Measurements from ENCODE around the gene ATAD3C.
A peak's percentile ranks its signal among the peaks of the same experiment; 100 is the strongest.
"Not testable (repeated sequence)": the region's sequence is repeated elsewhere in the genome, so short reads cannot be mapped to it uniquely, and the experiment has no call there.

The ATAD3C gene

GRCh38 chr1:1511533-1512285 lies 62.2 kb downstream of the ATAD3C start, which contains the start of gene ATAD3A:
TSS of gene ATAD3A (plus strand) at chr1:1512162. CDS start at chr1:1512269, 107 bp downstream.
- DNase-seq: peak; percentile 96

DNA sequence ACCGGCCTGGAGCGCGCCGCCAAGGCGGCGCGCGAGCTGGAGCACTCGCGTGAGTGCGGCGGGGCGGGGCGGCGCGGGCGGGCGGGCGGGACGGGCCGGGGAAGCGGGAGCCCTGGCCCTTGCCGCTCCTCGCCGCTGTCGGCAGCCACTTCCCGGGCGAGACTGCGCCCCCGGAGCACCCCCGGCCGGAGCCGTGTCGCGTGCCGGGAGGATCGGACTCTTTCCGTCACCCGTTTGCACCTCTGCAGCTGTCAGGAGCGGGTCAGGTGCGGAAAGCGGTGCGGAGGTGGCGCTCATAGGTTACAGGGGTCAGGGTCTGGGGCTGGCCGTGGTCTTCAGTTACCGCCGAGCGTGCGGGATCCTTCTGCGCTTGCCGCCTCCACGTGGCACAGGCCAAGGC lies 62.9 kb downstream of the ATAD3C start:
- peak; percentile 25 for DNase-seq

DNA sequence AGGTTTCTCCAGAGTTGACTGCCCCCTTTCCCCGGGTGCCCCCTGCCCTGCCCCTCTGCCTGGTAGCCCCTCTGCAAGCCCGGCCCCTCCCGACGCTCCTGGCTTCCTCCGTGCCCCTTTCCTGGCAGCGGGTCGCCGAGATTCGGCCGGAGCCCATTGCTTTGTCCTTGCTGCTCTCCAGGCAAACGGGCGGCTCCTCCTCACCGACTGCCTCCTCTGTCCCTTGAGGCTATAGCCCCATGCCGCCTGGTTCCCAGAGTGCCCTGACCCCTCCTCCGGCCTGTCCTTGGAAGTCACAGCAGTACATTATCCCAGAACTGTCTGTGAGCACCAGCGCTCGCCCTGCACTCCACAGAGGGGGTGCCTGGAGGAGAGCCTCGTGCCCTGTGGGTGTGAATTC lies 64.2 kb downstream of the ATAD3C start:
- DNase-seq: not testable (repeated sequence)

- DNase-seq: not testable (repeated sequence)
Measured at GRCh38 chr1:1514376-1514775, 64.9 kb downstream of the ATAD3C start.

DNA sequence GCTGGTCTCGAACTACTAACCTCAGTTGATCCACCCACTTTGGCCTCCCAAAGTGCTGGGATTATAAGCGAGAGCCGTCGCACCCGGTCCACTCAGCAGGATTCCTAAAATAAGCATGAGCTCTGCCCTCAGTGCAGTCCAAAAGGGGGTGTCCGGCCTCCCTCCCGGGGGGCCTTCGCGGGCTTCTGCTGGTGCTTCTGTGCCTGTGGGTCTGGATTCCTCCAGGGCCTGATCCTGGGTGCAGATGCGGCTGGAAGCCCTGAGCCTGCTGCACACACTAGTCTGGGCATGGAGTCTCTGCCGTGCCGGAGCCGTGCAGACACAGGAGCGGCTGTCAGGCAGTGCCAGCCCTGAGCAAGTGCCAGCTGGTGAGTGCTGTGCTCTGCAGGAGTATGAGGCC lies 67.4 kb downstream of the ATAD3C start:
- DNase-seq: not testable (repeated sequence)

DNA sequence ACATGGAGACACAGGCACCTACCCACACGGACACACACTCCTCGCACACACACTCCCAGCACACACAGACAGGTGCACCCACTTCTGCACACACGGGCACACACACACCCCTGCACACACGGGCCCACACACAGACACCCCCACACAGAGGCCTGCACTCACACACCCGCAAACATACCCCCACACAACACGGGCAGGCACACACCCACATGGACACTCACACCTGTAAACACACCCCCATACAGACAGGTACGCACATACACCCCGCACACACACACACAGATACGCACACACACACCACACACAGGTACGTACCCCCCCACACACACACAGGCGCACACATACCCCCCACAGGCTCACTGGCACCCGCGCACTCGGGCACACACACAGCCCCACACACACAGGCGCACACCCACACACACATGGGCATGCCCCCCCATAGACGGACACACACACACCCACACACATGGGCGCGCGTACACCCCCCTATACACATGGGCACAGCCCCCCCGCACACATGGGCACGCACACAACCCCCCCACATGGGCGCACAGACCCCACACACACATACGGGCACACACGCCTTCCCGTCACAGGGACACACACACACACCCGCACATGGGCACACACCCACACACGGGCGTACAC lies 68.6 kb downstream of the ATAD3C start:
- DNase-seq: no peak

- not testable (repeated sequence) for DNase-seq
Measured at GRCh38 chr1:1518621-1519007, 69.1 kb downstream of the ATAD3C start.
